Measurements from ENCODE around the gene ZGPAT.

Gene ZGPAT

DNA sequence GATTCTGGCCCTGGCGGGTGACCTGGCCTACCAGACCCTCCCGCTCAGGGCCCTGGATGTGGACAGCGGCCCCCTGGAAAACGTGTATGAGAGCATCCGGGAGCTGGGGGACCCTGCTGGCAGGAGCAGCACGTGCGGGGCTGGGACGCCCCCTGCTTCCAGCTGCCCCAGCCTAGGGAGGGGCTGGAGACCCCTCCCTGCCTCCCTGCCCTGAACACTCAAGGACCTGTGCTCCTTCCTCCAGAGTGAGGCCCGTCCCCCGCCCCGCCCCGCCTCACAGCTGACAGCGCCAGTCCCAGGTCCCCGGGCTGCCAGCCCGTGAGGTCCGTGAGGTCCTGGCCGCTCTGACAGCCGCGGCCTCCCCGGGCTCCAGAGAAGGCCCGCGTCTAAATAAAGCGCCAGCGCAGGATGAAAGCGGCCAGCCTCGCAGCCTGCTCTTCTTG, 30.9 kb downstream of the ZGPAT start:
- DNase-seq (ENCODE audit: low spot score in 2 of 2), result no peak
- no peaks in the 10 kb centered on the region for H3K9me3 Mint-ChIP-seq
- H3K4me3 Mint-ChIP-seq, result peak overlapping the region; percentile 76
- peaks cover 26% of the 10 kb centered on the region for H3K36me3 Mint-ChIP-seq
- ATAC-seq, result no peak
- H3K27ac Mint-ChIP-seq, result peak overlapping the region; percentile 26
- H3K4me1 Mint-ChIP-seq, result peaks cover 26% of the 10 kb centered on the region

GRCh38 chr20:63739130-63740069, 31.6 kb downstream of the ZGPAT start, which contains the start of gene SLC2A4RG:
TSS of gene SLC2A4RG (plus strand) at chr20:63739776. CDS start at chr20:63739913, 137 bp downstream.
- H3K36me3 Mint-ChIP-seq, result peaks cover 26% of the 10 kb centered on the region
- ATAC-seq, result peak; percentile 69
- DNase-seq (ENCODE audit: low spot score in 2 of 2), result peak; percentile 65 to 76
- peaks cover 20% of the 10 kb centered on the region for H3K4me1 Mint-ChIP-seq
- peak within 1 kb of the TSS; percentile 26 for H3K27ac Mint-ChIP-seq
- H3K4me3 Mint-ChIP-seq, result peak within 1 kb of the TSS; percentile 76
- H3K9me3 Mint-ChIP-seq, result no peaks in the 10 kb centered on the region

DNA sequence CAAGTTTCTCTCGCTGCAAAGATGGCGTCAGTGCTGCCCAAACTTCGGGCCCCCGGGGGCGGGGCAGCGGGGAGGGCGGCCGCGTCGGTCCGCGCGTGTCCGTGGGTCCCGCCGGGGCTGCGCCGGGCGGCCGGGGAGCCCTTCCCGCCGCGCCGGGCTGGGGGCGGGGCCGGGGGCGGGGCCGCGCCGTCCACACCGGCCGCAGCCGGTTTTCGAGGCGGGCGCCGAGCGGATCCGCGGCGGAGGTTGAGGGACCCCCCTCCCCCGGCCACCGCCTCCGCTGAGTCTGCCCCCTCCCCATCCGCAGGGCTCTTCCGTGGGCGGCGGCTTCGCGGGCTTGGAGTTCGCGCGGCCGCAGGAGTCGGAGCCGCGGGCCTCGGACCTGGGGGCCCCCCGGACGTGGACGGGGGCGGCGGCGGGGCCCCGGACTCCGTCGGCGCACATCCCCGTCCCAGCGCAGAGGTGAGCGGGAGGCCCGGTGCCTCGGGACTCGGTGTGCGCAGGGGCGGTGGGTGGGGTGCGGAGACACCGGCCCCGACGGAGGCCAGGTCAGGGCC, 32.3 kb downstream of the ZGPAT start:
- DNase-seq (ENCODE audit: low spot score in 2 of 2), result peak in 1 of 2 donors; percentile 32
- peaks cover 20% of the 10 kb centered on the region for H3K4me1 Mint-ChIP-seq
- H3K27ac Mint-ChIP-seq, result no peak overlapping the region

DNA sequence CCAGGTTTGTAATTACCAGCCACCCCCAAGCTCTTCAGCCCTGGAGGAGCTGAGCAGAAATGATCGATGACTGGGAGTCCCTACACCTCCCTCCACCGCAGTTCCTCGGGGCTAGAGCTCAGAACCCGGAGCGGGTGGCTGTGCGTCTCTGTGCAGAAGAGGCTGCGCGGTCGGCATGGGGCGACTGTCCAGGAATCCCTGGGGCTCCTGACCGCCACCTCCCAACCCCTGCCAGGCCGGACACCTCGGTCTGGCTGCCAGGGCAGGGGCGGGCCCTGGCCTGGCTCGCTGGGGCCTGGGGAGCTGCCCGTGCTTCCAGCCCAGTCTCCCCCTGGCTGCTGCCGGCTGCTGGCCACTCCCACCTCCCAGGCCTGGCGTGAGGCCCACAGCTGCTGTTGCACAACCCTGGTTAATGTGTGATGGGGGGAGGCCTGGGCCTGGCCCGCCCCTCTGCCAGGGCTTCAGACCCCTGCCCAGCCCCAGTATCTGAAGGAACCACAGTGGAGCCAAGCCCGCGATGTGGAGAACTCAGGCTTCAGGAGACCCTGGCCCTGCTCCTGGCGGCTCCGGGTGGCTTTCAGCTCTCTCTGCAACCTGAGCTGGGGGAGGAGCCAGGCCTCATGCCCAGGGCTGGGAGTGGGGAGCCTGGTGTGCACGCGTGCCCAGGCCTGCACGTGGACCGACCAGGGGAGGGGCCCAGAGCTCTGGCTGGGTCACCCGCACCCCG, 33.0 kb downstream of the ZGPAT start:
- no peaks in the 10 kb centered on the region for H3K9me3 Mint-ChIP-seq
- no peak overlapping the region for H3K27ac Mint-ChIP-seq
- DNase-seq (ENCODE audit: low spot score in 2 of 2) (no peak), ATAC-seq (peak; percentile 23)
- H3K36me3 Mint-ChIP-seq, result peaks cover 26% of the 10 kb centered on the region
- peak overlapping the region; percentile 55 for H3K4me3 Mint-ChIP-seq
- peaks cover 14% of the 10 kb centered on the region for H3K4me1 Mint-ChIP-seq

More for the DNA sequence above, 32.3 kb downstream of the ZGPAT start:
- peak; percentile 24 for ATAC-seq
- Mint-ChIP-seq H3K9me3 (no peaks in the 10 kb centered on the region), H3K36me3 (peaks cover 26% of the 10 kb centered on the region), H3K4me3 (peak overlapping the region; percentile 55)

GRCh38 chr20:63741354-63741675, 33.5 kb downstream of the ZGPAT start:
- H3K4me1 Mint-ChIP-seq, result peaks cover 9% of the 10 kb centered on the region
- H3K27ac Mint-ChIP-seq, result no peak overlapping the region
- peak overlapping the region; percentile 55 for H3K4me3 Mint-ChIP-seq
- peaks cover 21% of the 10 kb centered on the region for H3K36me3 Mint-ChIP-seq
- H3K9me3 Mint-ChIP-seq, result no peaks in the 10 kb centered on the region
- no peak for DNase-seq (ENCODE audit: low spot score in 2 of 2)
- no peak for ATAC-seq

DNA sequence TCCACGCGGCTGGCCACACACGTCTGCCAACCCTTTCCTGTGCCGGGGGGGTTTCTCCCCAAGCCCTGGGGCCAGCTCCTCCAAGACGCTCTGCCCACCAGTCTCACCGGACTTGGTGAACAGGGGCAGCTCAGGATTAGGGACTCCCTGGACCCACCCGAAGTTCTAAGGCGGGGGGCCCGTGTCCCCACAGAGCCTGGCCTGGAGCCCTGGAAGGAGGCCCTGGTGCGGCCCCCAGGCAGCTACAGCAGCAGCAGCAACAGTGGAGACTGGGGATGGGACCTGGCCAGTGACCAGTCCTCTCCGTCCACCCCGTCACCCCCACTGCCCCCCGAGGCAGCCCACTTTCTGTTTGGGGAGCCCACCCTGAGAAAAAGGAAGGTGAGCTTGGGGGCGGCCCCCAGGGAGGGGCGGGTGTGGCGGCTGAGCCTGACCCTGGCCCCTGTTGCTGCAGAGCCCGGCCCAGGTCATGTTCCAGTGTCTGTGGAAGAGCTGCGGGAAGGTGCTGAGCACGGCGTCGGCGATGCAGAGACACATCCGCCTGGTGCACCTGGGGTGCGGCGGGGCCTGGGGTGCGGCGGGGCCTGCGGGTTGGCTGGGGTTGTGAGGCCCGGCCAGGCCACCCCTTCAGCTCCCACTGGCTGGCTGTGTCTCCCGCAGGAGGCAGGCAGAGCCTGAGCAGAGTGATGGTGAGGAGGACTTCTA, 34.0 kb downstream of the ZGPAT start:
- Mint-ChIP-seq H3K36me3 (peaks cover 17% of the 10 kb centered on the region), H3K27ac (no peak overlapping the region), H3K4me1 (peaks cover 4% of the 10 kb centered on the region), H3K4me3 (peak overlapping the region; percentile 55), H3K9me3 (no peaks in the 10 kb centered on the region)
- ATAC-seq, result no peak
- no peak for DNase-seq (ENCODE audit: low spot score in 2 of 2)

DNA sequence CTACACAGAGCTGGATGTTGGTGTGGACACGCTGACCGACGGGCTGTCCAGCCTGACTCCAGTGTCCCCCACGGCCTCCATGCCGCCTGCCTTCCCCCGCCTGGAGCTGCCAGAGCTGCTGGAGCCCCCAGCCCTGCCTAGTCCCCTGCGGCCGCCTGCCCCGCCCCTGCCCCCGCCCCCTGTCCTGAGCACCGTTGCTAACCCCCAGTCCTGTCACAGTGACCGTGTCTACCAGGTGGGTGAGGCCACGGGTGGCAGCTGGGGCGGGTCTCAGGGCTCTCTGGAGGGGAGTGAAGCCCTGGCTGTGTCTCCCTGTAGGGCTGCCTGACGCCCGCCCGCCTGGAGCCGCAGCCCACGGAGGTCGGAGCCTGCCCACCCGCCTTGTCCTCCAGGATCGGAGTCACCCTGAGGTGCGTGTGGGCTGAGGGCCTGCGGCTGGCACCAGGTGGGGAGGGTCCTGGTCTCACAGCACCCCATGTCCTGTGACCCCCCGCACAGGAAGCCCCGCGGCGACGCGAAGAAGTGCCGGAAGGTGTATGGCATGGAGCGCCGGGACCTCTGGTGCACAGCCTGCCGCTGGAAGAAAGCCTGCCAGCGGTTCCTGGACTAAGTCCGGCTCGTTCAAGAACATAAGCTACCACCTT, 34.7 kb downstream of the ZGPAT start:
- no peak for DNase-seq (ENCODE audit: low spot score in 2 of 2)
- Mint-ChIP-seq H3K4me3 (no peak overlapping the region), H3K9me3 (no peaks in the 10 kb centered on the region), H3K4me1 (no peaks in the 10 kb centered on the region), H3K36me3 (peaks cover 17% of the 10 kb centered on the region), H3K27ac (no peak overlapping the region)
- ATAC-seq, result no peak

DNA sequence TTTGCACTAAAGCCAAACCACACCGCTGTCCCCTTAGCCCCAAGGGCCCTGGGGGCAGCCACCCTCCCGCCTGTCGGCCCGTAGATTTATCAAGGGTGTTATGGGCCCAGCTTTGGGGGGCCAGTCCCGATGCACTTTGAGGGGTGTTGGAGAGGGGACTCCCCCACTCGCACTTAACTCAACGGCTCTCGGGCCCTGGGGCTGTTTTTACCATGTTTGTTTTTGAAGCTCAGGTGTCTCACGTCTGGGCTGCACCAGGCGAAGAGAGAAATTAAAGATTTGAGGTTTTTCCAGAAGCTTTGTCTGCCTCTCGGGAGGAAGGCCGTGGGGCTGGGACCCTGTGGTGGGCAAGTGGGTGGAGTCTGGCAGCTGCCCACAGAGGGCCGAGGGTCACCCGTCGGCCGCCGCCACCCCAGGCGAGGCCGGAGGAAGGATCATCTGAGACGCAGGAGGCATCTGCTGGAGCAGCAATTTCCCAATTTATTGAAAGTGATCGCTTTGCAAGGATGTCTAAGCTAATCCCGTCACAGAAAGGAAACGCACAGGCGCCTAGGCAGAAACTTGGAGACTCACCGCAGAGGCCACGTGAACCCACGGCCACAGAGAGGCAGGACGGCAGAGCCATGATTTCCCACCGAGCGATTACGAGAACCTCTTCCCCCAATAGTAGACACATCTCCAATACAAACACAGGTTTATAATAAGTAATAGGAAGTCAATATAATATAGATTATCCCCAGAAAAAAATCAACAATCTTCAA, 35.6 kb downstream of the ZGPAT start:
- peaks cover 17% of the 10 kb centered on the region for H3K36me3 Mint-ChIP-seq
- H3K27ac Mint-ChIP-seq, result no peak overlapping the region
- no peaks in the 10 kb centered on the region for H3K9me3 Mint-ChIP-seq
- DNase-seq (ENCODE audit: low spot score in 2 of 2) (no peak), ATAC-seq (no peak)
- no peak overlapping the region for H3K4me3 Mint-ChIP-seq
- H3K4me1 Mint-ChIP-seq, result no peaks in the 10 kb centered on the region

- no peak overlapping the region for H3K4me3 Mint-ChIP-seq
Measured at GRCh38 chr20:63744158-63744557, 36.3 kb downstream of the ZGPAT start.

DNA sequence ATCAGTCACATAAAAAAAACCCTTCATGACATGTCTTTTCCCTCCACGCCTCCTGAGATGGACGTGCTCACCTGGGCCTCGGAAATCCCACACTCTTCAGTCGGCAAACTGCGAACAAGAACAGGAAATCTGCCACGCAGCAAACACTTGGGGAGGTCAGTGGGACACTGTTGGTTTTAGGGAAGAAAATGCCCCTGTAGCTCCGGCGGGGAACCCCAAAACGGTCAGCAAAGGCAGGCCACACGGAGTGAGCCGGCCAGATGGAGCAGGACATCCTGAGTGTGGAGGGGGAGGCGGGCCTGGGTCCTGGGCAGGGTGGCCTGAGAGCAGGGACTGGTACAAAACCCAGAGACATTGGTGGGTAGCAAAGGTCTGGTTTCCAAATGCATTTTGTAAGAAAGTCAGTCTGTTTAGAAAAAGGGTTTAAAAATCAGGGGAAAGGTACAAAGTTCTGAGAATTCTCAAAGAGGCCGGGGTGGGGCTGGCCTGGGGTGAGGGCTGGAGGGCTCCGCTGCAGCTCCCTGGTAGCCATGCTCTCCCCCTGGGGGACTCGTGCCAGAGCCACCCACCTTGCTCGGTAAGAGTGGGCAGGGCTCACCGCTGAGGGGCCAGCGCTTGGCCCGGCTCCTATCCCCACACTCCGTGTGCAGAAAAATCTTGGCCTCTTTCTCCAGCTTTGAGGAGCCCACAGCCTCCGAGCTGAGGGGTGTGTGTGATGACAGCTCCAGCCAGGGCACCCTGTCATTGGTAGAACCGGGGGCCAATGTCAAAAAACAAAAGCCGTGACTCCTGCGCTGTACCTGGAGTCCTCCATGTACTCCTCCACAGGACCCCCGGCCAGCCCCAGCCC, 37.0 kb downstream of the ZGPAT start:
- peaks cover 4% of the 10 kb centered on the region for H3K4me1 Mint-ChIP-seq
- H3K9me3 Mint-ChIP-seq, result no peaks in the 10 kb centered on the region
- no peak overlapping the region for H3K4me3 Mint-ChIP-seq
- DNase-seq (ENCODE audit: low spot score in 2 of 2) (no peak), ATAC-seq (no peak)
- H3K36me3 Mint-ChIP-seq, result peaks cover 17% of the 10 kb centered on the region
- no peak overlapping the region for H3K27ac Mint-ChIP-seq

More at GRCh38 chr20:63744158-63744557, 36.3 kb downstream of the ZGPAT start:
- Mint-ChIP-seq H3K36me3 (peaks cover 17% of the 10 kb centered on the region), H3K27ac (no peak overlapping the region), H3K9me3 (no peaks in the 10 kb centered on the region), H3K4me1 (no peaks in the 10 kb centered on the region)
- no peak for DNase-seq (ENCODE audit: low spot score in 2 of 2)
- no peak for ATAC-seq

DNA sequence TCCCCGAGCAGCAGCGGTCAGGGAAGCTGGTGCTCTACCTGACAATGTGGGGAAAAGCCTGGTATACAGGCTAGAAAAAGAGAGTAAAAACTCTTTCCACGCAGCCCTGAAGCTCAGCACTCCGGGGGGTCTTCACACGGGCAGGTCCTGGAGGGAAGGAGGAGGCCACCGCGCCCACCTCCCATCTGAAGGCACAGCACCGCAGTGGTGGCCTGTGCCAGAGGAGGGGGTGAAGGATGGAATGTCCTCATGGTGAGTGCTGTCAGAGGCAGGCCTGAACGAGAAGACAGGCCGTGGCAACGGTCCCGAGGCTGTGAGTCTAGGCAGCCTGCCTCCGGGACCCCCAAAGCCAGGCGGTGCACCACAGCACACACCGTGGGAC, 37.6 kb downstream of the ZGPAT start:
- no peaks in the 10 kb centered on the region for H3K9me3 Mint-ChIP-seq
- peaks cover 5% of the 10 kb centered on the region for H3K4me1 Mint-ChIP-seq
- no peak overlapping the region for H3K4me3 Mint-ChIP-seq
- H3K27ac Mint-ChIP-seq, result no peak overlapping the region
- peaks cover 17% of the 10 kb centered on the region for H3K36me3 Mint-ChIP-seq
- ATAC-seq (no peak), DNase-seq (ENCODE audit: low spot score in 2 of 2) (no peak)

DNA sequence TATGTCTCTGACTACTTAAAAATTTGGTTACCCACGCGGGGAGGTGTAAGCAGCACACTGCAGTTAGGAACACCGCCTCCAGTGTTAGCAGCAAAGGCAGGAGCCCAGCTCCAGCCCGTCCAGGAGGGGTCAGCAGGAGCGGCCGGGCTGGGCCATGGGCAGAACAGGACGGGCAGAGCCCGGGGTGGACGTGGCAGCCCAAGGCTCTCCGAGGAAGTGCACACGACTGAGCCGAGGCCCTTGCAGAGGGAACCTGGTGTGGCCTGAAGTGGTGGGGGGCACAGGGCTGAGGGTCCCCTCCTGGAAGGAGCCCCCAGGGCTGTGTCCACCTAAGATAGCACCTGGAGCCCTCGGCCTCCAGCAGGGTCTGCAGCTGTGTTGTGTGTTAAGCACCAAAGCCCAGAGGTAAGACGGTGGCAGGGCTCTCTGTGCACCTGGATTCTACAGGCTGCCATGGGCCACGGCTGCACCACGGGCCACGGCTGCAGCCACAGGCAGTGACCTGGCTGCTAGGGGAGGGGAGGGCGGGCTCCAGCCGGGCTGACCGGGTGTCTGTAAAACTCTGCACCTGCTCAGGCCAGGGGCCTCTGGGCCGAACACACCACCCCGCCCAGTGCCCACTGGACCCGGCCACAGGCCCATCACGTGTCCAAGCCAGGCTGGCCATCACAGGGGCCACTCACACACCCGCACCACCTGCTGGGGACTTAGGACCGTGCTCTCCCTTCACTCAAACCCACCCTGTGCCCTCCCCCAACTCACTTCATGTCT, 38.3 kb downstream of the ZGPAT start:
- no peak overlapping the region for H3K27ac Mint-ChIP-seq
- H3K4me3 Mint-ChIP-seq, result no peak overlapping the region
- H3K9me3 Mint-ChIP-seq, result no peaks in the 10 kb centered on the region
- ATAC-seq, result no peak
- peaks cover 12% of the 10 kb centered on the region for H3K4me1 Mint-ChIP-seq
- H3K36me3 Mint-ChIP-seq, result peaks cover 17% of the 10 kb centered on the region
- no peak for DNase-seq (ENCODE audit: low spot score in 2 of 2)
